ENCODE results near the gene MAN2B2.

- TF ChIP-seq POLR2A (IDR thresholded peaks at IDR 0.05) (no peak), CTCF (IDR thresholded peaks at IDR 0.05 in 4 of 5, conservative IDR thresholded peaks at IDR 0.05 in 1 of 5) (no peak)
These were observed 49.5 kb upstream of the MAN2B2 start for GRCh38 chr4:6525474-6525873.
